Measurements from ENCODE around the gene PPP2R5B. TPM values are rescaled to one million over a fixed set of nuclear protein-coding genes. Genes with fewer than 3 reads are reported as not detected.

Gene PPP2R5B
- total RNA-seq, 1 experiment from 2014 or later: 7.4 TPM

- Histone ChIP-seq H3K4me1 (peaks cover 13% of the 10 kb centered on the region), H3K9me3 (no peaks in the 10 kb centered on the region), H3K27me3 (replicated peaks; ENCODE audit: control insufficient read depth, insufficient read depth, low read length) (no peaks in the 10 kb centered on the region), H3K36me3 (ENCODE audit: control insufficient read depth, insufficient read depth, low read length) (no peaks in the 10 kb centered on the region; the same call in 1 of the 2 replicates), H3K4me3 (ENCODE audit: low read depth, low read length) (no peak overlapping the region)
- ChIA-PET POLR2A (no interaction called here), CTCF (no interaction called here)
- no peaks in the 10 kb centered on the region for H3K4me1 Mint-ChIP-seq (ENCODE audit: low read depth, unreplicated experiment)
- BruUV-seq (replicated peaks): no TSS peak
- H3K4me3 Mint-ChIP-seq (ENCODE audit: unreplicated experiment): no peak overlapping the region
- no peaks in the 10 kb centered on the region for H3K27me3 Mint-ChIP-seq (ENCODE audit: insufficient read depth, unreplicated experiment)
- H3K27ac Mint-ChIP-seq (ENCODE audit: unreplicated experiment): no peak overlapping the region
- peaks cover 35% of the 10 kb centered on the region for H3K36me3 Mint-ChIP-seq (ENCODE audit: insufficient read depth, unreplicated experiment)
- TF ChIP-seq CTCF (IDR thresholded peaks at IDR 0.05; ENCODE audit: insufficient read depth in 1 of 2, low read depth in 1 of 2, low read length in 1 of 2, severe bottlenecking in 1 of 2, unreplicated experiment in 1 of 2): no peak
- intact Hi-C loops (cut with micrococcal nuclease; ENCODE audit: unreplicated experiment): no loop called here
- H3K9me3 Mint-ChIP-seq (ENCODE audit: unreplicated experiment): no peaks in the 10 kb centered on the region
- no peak for DNase-seq
Observed at GRCh38 chr11:64898076-64898445, 26.4 kb upstream of the PPP2R5B start.

- Histone ChIP-seq H3K9me3 (no peaks in the 10 kb centered on the region), H3K4me3 (ENCODE audit: low read depth, low read length) (no peak overlapping the region), H3K4me1 (peaks cover 12% of the 10 kb centered on the region), H3K36me3 (ENCODE audit: control insufficient read depth, insufficient read depth, low read length) (no peaks in the 10 kb centered on the region; the same call in 1 of the 2 replicates), H3K27me3 (replicated peaks; ENCODE audit: control insufficient read depth, insufficient read depth, low read length) (no peaks in the 10 kb centered on the region)
- intact Hi-C loops (cut with micrococcal nuclease; ENCODE audit: unreplicated experiment): no loop called here
- DNase-seq: no peak
- Mint-ChIP-seq H3K9me3 (ENCODE audit: unreplicated experiment) (no peaks in the 10 kb centered on the region), H3K4me3 (ENCODE audit: unreplicated experiment) (no peak overlapping the region), H3K27me3 (ENCODE audit: insufficient read depth, unreplicated experiment) (no peaks in the 10 kb centered on the region), H3K4me1 (ENCODE audit: low read depth, unreplicated experiment) (no peaks in the 10 kb centered on the region), H3K27ac (ENCODE audit: unreplicated experiment) (no peak overlapping the region), H3K36me3 (ENCODE audit: insufficient read depth, unreplicated experiment) (peaks cover 33% of the 10 kb centered on the region)
- no TSS peak for BruUV-seq (replicated peaks)
- TF ChIP-seq CTCF (IDR thresholded peaks at IDR 0.05; ENCODE audit: insufficient read depth in 1 of 2, low read depth in 1 of 2, low read length in 1 of 2, severe bottlenecking in 1 of 2, unreplicated experiment in 1 of 2): no peak
- POLR2A ChIA-PET: no interaction called here
- CTCF ChIA-PET: no interaction called here
Observed at GRCh38 chr11:64898541-64898940, 25.9 kb upstream of the PPP2R5B start.

- POLR2A ChIA-PET: no interaction called here
- CTCF ChIA-PET: interaction anchor here (0.6 kb wide), 2 partner anchors 81 to 411 kb away, joined by 3 to 4 read pairs; no protein-coding TSS in a partner anchor
- Mint-ChIP-seq H3K9me3 (ENCODE audit: unreplicated experiment) (no peaks in the 10 kb centered on the region), H3K27me3 (ENCODE audit: insufficient read depth, unreplicated experiment) (no peaks in the 10 kb centered on the region), H3K4me3 (ENCODE audit: unreplicated experiment) (no peak overlapping the region), H3K36me3 (ENCODE audit: insufficient read depth, unreplicated experiment) (peaks cover 27% of the 10 kb centered on the region), H3K4me1 (ENCODE audit: low read depth, unreplicated experiment) (no peaks in the 10 kb centered on the region), H3K27ac (ENCODE audit: unreplicated experiment) (no peak overlapping the region)
- Histone ChIP-seq H3K36me3 (ENCODE audit: control insufficient read depth, insufficient read depth, low read length) (no peaks in the 10 kb centered on the region; the same call in 1 of the 2 replicates), H3K4me3 (ENCODE audit: low read depth, low read length) (no peak overlapping the region), H3K4me1 (no peaks in the 10 kb centered on the region), H3K9me3 (no peaks in the 10 kb centered on the region), H3K27me3 (replicated peaks; ENCODE audit: control insufficient read depth, insufficient read depth, low read length) (no peaks in the 10 kb centered on the region)
- BruUV-seq (replicated peaks): no TSS peak
- no peak for DNase-seq
- TF ChIP-seq CTCF (IDR thresholded peaks at IDR 0.05; ENCODE audit: insufficient read depth in 1 of 2, low read depth in 1 of 2, low read length in 1 of 2, severe bottlenecking in 1 of 2, unreplicated experiment in 1 of 2): no peak
- intact Hi-C loops (cut with micrococcal nuclease; ENCODE audit: unreplicated experiment): no loop called here
Observed at GRCh38 chr11:64900263-64900678, 24.2 kb upstream of the PPP2R5B start.

Measured in Caco-2 (cell line).